ENCODE results near the gene AFP.

The AFP gene

GRCh38 chr4:73434311-73434710 is 1.7 kb upstream of the AFP start:
- H3K4me3 ChIP-seq (IDR thresholded peaks at IDR 0.05; ENCODE audit: insufficient read depth, low read depth, low read length) = no peak overlapping the region
- H2AFZ ChIP-seq (ENCODE audit: low read depth) = no peak overlapping the region

GRCh38 chr4:73436674-73437557 is 895 bp downstream of the AFP start:
- Histone ChIP-seq H3K27ac (no peak overlapping the region), H3K27me3 (ENCODE audit: insufficient read depth, low read depth) (no peaks in the 10 kb centered on the region), H3K4me1 (ENCODE audit: low read depth, poor library complexity, severe bottlenecking) (no peaks in the 10 kb centered on the region), H4K20me1 (ENCODE audit: insufficient read depth) (no peaks in the 10 kb centered on the region), H3K9ac (no peak overlapping the region), H3K4me3 (IDR thresholded peaks at IDR 0.05; ENCODE audit: insufficient read depth, low read depth, low read length) (no peak overlapping the region), H2AFZ (ENCODE audit: low read depth) (no peak overlapping the region), H3K36me3 (ENCODE audit: insufficient read depth) (no peaks in the 10 kb centered on the region), H3K79me2 (ENCODE audit: insufficient read depth, low read depth) (no peaks in the 10 kb centered on the region), H3K4me2 (no peak overlapping the region)
- no peak for TF ChIP-seq CTCF (conservative IDR thresholded peaks at IDR 0.05; ENCODE audit: low read depth, low read length)

More at GRCh38 chr4:73434311-73434710, 1.7 kb upstream of the AFP start:
- H3K4me1 ChIP-seq (ENCODE audit: low read depth, poor library complexity, severe bottlenecking) = no peaks in the 10 kb centered on the region
- H3K27me3 ChIP-seq (ENCODE audit: insufficient read depth, low read depth) = no peaks in the 10 kb centered on the region
- no peaks in the 10 kb centered on the region for H3K79me2 ChIP-seq (ENCODE audit: insufficient read depth, low read depth)
- H3K4me2 ChIP-seq = no peak overlapping the region
- H3K27ac ChIP-seq = no peak overlapping the region
- H3K36me3 ChIP-seq (ENCODE audit: insufficient read depth) = no peaks in the 10 kb centered on the region
- H4K20me1 ChIP-seq (ENCODE audit: insufficient read depth) = no peaks in the 10 kb centered on the region
- TF ChIP-seq CTCF (conservative IDR thresholded peaks at IDR 0.05; ENCODE audit: low read depth, low read length) = peak; percentile 60
- H3K9ac ChIP-seq = no peak overlapping the region

GRCh38 chr4:73437558-73437956 is 1.5 kb downstream of the AFP start:
- Histone ChIP-seq H4K20me1 (ENCODE audit: insufficient read depth) (no peaks in the 10 kb centered on the region), H3K79me2 (ENCODE audit: insufficient read depth, low read depth) (no peaks in the 10 kb centered on the region), H3K36me3 (ENCODE audit: insufficient read depth) (no peaks in the 10 kb centered on the region), H3K27ac (no peak overlapping the region), H3K4me1 (ENCODE audit: low read depth, poor library complexity, severe bottlenecking) (no peaks in the 10 kb centered on the region), H3K9ac (no peak overlapping the region), H3K4me2 (no peak overlapping the region), H2AFZ (ENCODE audit: low read depth) (no peak overlapping the region), H3K27me3 (ENCODE audit: insufficient read depth, low read depth) (no peaks in the 10 kb centered on the region), H3K4me3 (IDR thresholded peaks at IDR 0.05; ENCODE audit: insufficient read depth, low read depth, low read length) (no peak overlapping the region)
- no peak for TF ChIP-seq CTCF (conservative IDR thresholded peaks at IDR 0.05; ENCODE audit: low read depth, low read length)

GRCh38 chr4:73438048-73438447 is 2.0 kb downstream of the AFP start:
- no peak overlapping the region for H3K4me2 ChIP-seq

More at GRCh38 chr4:73438048-73438447, 2.0 kb downstream of the AFP start:
- Histone ChIP-seq H3K4me1 (ENCODE audit: low read depth, poor library complexity, severe bottlenecking) (no peaks in the 10 kb centered on the region), H3K4me3 (IDR thresholded peaks at IDR 0.05; ENCODE audit: insufficient read depth, low read depth, low read length) (no peak overlapping the region), H4K20me1 (ENCODE audit: insufficient read depth) (no peaks in the 10 kb centered on the region), H3K79me2 (ENCODE audit: insufficient read depth, low read depth) (no peaks in the 10 kb centered on the region), H3K36me3 (ENCODE audit: insufficient read depth) (no peaks in the 10 kb centered on the region), H3K9ac (no peak overlapping the region), H2AFZ (ENCODE audit: low read depth) (no peak overlapping the region), H3K27me3 (ENCODE audit: insufficient read depth, low read depth) (no peaks in the 10 kb centered on the region), H3K27ac (no peak overlapping the region)
- TF ChIP-seq CTCF (conservative IDR thresholded peaks at IDR 0.05; ENCODE audit: low read depth, low read length) = no peak
